Smooth muscle cell of the coronary artery (primary cell): ENCODE measurements around the gene ADSS1. TPM values are rescaled to one million over a fixed set of nuclear protein-coding genes. Genes with fewer than 3 reads are reported as not detected.

Source experiments
- total RNA-seq: library from RNA; depleted of rRNA; stranded (reverse); fragments of >200 nt; gene quantifications from 2 replicates; pipeline ENCODE4 v1.2.3, GENCODE V29; 2014; ENCODE audit warnings: low replicate concordance

The ADSS1 gene
- 4.5 and 9.6 TPM in 2 replicates for total RNA-seq

GRCh38 chr14:104723651-104724406, at the start of gene ADSS1:
Gene ADSS1 (plus strand): TSS chr14:104724229. CDS start chr14:104724271, 42 bp downstream.

GRCh38 chr14:104689109-104689880, 34.7 kb upstream of the ADSS1 start, which contains the start of gene INF2:
Gene INF2 (plus strand): TSS chr14:104689618. CDS start chr14:104701366, 11,748 bp downstream.

GRCh38 chr14:104752735-104753527, 28.9 kb downstream of the ADSS1 start, which contains the start of gene SIVA1:
Gene SIVA1 (plus strand): TSS chr14:104753147. CDS start chr14:104753202, 55 bp downstream.

GRCh38 chr14:104794993-104795780, 71.2 kb downstream of the ADSS1 start, which contains the start of gene AKT1:
Gene AKT1 (minus strand): TSS chr14:104795748. CDS start chr14:104792643, 3,105 bp downstream.

Other genes starting within 250 kb of the ADSS1 start
- gene C14orf180, start 144.5 kb upstream of the ADSS1 start, total RNA-seq = not detected in 2 replicates
- gene TMEM179, start 119.5 kb upstream of the ADSS1 start, total RNA-seq = 0.08 TPM in 1 of 2 replicates, not detected in the other
- 26.3 and 30.9 TPM in 2 replicates for gene INF2, start 34.6 kb upstream of the ADSS1 start, total RNA-seq
- 88.7 and 91.4 TPM in 2 replicates for gene SIVA1, start 28.9 kb downstream of the ADSS1 start, total RNA-seq
- gene AKT1, start 71.5 kb downstream of the ADSS1 start, total RNA-seq = 206 and 215 TPM in 2 replicates
- gene ZBTB42, start 76.9 kb downstream of the ADSS1 start, total RNA-seq = 0.82 and 3.5 TPM in 2 replicates
- 8.2 and 14.6 TPM in 2 replicates for gene CEP170B, start 141.0 kb downstream of the ADSS1 start, total RNA-seq
- 0.15 TPM in 1 of 2 replicates, not detected in the other for gene PLD4, start 200.7 kb downstream of the ADSS1 start, total RNA-seq